NCI-H1048 (cell line): ENCODE measurements around the gene KDM4B.

Source experiments
- DNase-seq: peaks from one replicate; lab custom pipeline; 2025; lab: John Stamatoyannopoulos, UW

KDM4B gene

DNA sequence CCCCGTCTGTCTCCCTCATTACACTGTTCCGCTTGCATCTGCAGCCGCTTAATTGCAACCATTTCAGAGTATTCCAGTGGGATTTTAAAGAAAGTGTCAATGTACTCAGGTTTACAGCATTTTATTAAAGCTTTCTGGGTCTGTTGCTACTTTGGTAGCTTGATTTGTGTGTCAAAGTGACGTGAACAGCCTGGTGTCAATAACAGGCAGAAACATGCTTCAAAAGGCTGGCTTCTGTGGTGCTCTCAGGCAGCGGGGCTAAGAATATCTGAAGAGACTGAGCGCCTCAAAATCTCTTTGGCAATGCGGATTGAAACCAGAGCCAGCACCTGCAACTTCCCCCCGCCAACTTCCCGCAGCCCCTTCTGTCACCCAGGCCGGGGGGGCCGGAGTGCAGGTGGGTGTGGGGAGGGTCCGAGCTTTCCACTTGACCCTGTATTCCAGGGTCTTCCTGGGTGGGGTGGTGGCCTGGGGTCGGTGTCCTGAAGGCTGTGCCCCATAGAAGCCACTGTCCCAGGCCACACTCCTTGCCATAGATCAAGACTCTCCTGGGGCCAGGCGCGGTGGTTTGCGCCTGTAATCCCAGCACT lies 81.2 kb downstream of the KDM4B start:
- DNase-seq, result no peak

DNA sequence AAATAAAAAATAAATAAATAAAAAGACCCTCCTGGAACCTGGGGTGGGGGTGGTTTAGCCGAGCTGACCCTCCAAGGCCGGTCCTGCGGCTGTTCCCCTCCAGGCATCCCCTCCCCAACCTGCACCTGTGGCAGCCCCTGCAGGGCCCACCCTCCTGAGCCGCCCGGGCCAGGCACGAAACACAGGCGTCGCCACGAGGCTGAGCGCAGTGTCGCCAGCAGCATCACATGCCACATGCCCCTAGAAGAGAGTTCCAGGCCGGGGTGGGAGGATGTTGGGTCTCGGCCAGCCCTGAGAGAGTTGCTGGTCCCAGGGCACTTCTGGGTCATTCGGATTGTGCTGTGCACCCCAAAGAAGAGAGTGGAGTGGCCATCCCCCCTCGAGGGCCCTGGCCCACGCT lies 82.0 kb downstream of the KDM4B start:
- no peak for DNase-seq

DNA sequence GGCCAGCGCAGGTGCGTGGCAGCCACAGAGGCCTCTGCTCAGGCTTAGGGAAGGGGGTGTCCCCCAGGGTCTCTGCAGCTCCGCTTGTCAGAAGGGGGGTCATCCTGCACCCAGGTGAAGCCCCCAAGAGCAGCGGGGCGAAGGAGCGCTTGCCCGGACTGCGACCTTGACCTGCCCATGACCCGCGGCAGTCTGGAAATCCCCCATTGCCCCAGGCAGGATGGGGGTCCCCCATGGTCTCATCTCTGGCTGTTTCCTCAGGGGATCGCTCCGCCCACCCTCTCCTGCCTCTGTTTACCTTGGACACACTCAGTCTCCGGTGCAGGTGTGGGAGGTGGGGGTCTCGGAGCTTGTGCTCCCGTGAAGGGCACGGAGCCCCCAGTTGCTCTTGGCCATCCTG lies 82.7 kb downstream of the KDM4B start:
- DNase-seq, result no peak

DNA sequence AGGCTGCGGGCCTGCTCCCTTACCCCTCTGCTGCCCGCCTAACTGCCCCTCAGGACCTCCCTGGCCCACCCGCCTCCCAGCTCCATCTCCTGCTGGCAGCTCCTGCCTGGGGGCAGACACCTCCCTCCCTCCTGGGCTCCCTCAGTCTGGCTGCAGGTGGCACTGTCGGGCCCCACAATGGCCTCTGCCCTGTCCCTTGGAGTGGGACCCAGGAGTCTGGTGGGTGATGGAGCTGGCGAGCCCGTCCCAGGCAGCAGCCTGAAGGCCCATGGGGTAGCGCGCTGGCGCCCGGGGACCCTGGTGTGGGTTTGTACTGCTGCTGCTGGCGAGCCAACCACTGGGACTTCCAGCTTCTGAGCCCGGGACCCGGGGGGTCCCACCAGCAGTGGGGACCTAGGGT lies 83.6 kb downstream of the KDM4B start:
- DNase-seq, result no peak

DNA sequence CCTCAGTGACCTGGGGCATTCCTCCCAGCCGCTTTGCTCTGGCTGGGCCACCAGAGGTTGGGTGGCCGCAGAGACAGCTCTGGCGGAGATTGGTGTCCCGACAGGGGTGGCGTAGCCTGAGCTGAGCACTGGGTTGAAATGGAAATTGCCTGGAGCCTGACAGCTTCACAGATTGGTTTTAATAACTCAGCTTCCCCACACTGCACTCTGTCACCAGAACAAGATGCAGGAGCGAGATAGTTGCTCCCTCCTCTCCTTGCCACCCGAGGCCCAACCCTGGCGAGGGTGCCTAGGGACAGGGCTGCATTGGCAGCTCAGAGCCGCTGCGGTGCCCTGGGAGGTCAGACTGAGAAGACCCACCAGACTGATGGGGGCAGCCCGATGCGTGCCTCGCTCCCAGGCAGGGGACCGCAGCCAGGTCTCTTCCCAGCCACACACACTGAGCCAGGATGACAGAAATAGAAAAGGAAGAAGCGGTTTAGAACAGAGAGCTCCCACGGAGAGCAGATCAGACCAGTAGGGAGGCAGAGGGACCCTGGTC lies 84.1 kb downstream of the KDM4B start:
- DNase-seq, result no peak

DNA sequence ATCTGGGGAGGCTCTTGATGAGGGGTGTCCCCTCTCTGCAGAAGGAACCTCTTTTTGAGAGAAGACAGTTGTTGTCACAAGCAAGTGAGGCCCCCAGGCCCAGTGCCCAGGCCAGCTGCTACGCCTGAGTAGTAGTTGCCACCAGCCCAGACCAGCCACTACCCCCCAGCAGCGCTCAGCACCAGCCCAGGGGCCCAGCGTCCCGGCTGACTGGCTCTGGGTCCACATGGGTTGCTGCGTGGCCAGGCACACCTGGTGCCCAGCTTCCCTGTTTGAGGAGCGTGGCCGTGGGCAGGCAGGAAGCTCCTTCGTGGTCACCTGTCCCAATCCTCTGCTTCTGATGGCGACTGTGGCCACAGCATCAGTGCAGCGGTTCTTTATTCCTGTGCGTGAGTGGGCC lies 84.7 kb downstream of the KDM4B start:
- DNase-seq, result no peak

DNA sequence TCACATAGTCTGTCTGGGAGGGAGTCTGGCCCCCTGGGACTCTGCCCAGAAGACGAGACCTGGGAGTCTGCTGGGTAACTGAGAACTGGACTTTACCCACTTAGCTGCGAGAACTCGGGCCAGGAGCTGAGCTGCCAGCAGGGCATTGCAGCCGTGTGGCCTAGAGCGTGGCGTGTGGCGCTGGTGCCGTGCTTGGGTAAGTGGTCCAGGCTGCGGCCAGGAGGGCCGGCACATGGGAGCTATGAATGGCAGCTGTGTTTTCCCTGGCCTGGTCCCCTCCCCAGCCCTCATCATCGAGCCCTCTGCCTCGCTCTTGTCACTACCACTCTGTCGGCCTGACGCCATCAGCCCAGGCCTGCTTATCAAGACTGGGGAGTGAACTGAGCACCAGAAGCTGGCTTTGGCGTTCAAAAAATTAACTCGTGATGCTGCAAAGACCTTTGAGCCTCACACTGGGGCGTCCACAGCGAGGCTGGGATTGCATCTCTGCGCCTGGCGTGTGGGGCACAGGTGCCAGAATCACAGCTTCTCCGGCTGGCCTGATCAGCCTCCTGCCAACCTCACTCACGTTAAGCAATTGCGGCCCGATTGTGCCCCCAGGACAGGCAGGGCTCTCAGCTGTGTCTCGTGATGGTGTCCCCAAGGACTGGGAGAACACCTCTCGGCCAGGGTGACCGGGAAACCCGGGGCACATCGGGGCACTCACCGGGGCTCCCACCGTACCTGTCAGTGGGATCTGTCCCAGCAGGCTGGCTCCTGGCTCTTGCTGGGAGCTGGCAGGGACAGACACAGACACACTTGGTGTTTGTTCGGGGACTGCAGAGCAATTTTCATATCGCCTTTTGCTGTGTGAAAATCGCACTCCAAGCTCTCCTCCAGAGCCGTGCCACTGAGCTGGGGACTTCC lies 85.9 kb downstream of the KDM4B start:
- no peak for DNase-seq

DNA sequence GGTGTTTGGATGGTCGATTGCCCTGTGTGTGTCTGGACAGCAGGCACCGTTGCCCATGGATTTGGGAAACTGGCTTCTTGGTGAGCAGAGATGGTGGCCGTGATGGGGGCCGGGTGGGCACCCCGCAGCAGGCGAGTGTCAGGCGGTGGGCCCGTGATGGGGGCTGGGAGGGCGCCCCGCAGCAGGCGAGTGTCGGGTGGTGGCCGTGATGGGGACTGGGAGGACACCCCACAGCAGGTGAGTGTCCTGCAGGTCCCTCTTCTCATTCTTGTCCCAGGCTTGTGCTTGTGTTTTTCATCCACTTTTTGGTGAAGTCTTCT lies 86.5 kb downstream of the KDM4B start:
- DNase-seq, result no peak

DNA sequence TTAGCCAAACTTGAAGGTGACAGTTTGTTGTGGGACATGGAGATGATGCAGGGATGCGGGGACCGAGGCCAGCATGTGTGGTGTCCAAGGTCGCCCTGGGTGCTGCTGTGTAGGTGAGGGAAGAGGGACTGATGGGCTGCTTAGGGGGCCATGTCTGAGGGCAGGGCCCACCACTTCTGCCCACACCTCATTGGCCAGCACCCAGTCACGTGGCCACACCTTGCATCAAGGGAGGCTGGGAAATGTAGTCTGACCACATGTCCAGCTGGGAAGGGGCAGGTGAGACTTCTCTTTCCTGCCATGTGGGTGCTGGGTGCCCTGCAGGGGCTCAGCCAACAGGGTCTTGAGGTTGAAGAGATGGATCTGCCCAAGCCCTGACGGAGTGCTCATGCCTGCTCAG lies 88.9 kb downstream of the KDM4B start:
- DNase-seq, result no peak

DNA sequence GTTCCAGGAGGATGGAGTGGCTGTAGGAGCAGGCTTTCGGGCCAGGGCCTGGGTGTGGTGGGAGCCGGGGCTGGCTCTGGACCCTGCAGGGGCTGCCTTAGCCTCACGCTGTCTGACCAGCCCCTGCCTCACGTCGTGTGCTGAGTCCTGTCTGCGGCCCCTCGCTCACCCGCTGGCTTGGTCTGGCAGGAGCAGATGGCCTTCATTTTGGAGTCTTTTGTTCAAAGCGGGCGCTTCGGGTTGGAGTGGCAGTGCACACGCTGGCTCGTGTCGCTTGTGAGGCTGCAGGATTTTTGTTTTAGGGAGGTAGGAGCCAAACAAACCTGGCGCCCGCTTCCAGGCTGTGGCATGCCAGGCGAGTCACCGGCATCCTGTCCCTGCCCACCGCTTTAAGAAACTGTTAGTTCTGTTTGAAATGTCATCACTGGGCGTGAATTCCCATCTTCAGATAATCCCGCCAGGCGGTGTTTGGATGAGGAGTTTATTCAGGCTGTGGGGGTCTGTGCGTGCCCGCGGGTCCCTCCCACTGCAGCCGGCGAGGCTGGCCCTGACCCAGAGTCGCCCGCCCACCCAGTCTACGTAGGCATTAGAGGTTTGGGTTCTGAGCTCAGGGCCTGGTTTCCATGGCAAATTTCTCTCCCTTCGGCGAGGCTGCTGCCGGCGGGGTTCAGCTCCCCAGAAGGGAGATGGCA lies 89.8 kb downstream of the KDM4B start:
- DNase-seq, result no peak

DNA sequence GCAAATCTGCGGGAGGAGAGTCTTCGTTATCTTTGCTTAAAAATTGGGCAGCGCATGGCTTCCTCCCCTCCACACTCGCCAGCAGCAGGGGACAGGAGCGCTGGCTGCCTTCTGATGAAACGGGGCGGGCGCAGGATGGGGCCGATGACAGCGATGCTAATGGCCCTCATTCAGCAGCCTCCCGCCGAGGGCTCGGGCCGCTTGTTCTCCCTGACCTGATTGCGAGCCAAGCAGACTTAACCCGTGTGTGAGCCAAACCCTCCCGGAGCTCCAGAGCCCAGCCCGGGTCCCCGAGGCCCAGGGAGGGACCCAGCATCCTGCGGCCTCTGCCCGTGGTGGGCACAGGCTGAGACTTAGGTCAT lies 90.3 kb downstream of the KDM4B start:
- no peak for DNase-seq

DNA sequence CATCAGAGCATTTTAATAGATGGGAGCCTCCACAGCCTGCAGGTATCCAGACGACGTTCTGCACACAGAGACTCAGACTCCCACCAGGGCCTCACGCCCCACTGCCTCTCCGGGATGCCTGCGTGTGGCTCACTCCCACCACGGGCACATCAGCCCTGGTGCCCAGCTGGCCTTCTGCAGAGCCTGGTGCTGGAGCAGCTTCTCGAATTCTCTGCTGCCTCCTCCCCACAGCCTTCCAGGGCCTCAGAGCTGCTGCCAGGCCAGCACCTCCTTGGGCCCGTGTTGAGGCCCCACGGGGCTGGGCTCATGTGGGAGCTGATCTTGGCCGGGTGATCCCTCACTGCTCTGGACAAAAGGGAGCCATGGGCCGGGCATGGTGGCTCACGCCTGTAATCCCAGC lies 90.9 kb downstream of the KDM4B start:
- no peak for DNase-seq

DNA sequence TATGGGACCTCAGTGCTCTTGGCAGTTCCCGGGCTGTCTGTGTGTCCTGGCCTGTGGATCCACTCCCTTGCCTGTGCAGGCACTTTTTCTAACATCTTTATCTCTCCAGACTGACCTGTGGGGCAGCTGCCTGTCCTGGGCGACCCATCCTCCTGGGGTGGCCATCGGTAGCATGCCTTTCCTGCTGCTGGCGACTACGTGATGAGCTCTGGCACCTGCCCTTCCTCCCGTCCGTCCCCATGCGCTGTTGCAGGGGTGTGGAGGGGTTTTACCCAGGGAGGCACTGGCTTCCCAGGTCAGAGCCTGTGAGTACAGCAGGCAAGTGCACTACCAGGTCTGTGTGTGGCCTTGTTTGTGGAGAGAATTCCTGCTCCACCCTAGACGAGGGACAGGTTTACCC lies 93.3 kb downstream of the KDM4B start:
- DNase-seq, result no peak

DNA sequence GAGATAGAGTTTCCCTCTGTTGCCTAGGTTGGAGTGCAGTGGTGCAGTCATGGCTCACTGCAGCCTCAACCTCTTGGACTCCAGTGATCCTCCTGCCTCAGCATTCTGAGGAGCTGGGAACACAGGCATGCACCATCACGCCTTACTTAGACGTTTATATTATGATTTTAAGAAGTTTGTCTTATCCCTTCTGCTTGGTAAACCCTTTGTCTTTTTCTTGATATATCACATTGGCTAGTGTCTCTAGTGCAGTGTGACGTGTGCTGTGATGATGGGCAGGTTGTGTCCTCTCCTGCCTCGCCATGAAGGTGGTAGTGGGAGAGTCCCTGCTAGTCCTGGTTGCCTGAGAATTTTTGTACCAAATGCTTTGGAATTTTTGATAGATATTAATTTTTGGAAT lies 93.9 kb downstream of the KDM4B start:
- DNase-seq, result no peak

DNA sequence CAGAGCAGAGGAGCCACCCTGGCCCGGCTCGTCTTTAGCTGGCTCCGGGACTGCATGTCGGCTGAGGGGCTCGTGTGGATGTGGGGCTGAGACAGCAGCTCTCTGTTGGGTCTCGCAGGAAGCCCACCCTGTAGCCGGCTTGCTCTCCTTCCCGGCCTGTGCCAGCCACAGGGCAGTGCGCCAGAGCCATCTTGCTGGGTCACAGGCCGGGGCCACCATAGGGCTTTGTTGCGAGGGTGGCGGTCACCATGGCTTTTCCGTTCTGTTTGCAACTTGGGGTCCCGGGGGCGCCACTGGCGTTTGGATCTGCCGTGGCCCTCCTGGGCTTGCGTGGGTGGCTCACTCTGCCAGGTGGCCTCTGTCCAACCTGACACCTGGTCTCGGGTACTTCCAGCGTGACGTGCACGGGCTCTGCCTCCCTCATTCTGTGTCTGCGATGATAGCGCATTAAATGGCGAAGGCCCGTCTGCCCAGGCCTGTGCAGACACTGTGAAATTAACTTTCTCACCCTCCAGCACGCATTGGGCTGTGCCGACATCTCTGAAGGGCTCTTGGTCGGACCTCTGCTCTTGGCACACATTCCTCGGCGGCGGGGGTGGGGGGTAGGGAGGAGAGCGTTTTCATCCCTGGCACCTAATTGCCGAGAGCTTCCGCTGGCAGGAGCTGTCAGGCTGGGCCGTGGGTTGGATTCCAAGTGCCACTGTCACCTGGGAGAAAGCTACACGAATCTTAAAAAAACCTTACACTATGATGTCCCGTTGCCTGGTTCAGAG lies 95.1 kb downstream of the KDM4B start:
- DNase-seq, result no peak

DNA sequence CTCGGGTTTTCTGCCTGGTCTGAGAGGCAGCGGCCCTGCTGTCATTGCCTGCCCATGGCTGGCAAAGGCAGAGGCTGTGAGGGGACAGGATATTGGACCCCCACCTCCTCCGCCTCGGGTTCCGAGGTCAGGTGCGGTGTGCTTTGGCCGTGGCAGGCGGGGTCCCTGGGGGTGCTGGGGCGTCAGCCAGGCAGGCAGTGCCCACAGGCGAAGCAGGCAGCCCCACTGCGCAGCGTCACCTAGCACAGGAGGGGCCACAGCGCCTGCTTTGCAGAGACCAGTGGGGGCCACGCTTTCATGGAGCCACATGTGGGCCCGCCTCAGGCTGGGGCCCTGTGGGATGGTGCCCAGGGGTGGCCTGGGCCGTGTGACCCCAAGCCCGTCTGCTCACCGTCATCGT lies 96.0 kb downstream of the KDM4B start:
- no peak for DNase-seq

DNA sequence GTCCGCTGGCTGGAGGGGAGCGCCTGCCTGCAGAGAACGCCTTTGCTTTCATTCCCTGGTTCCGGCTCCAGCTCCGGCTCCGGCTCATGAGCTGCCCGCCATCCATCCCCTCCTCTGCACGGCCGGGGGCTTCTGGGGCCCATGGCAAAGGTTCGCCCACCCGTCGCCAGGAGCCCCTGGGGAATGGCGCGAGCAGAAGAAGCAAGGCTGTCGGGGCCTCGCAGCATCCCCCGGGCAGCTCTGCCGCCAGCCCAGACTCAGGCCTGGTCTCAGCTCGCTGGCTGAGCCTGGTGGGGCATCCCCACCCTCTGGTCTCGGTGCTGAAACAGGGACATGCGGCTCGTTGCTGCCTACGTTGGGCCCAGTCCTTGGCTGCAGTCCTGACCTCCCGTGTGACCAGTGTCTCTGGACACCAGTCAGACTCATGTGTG lies 96.8 kb downstream of the KDM4B start:
- DNase-seq, result no peak

DNA sequence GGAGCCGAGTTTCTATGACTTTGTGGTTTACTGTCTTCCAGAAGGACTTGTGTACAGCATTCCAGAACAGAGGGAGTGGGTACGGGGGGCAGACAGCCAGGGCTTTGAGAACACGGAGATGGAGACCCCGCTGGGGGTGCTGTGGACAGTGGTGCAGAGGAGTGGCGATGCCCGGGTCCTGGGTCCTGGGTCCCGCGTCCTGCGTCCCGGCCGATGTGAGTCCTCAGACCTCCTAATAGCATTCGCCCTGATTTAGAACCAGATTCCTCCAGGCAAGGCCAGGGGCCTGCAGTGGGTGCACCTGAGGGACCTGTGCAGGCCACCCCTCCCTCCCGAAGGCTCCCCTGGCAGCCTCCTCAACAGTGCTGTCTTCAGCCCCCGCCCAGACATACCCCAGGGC lies 97.9 kb downstream of the KDM4B start:
- DNase-seq, result no peak

DNA sequence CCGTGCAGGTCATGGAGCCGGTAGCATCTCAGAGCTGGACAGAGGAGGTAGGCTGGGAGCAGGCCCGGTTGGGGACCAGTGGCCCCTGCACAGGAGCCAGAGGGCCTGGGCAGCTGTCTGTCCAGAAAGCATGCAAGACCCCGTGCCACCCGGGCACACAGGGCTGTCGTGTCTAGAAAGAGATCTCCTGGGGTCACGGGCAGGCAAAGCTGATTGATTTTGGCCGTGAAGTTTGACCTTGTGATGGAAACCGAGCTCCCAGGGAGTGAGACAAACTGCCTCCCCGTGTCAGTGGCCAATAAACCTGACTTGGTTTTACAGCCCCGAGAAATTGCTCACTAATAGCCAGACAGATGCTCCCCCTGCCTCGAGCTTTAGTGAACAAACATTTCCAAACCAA lies 98.8 kb downstream of the KDM4B start:
- no peak for DNase-seq

DNA sequence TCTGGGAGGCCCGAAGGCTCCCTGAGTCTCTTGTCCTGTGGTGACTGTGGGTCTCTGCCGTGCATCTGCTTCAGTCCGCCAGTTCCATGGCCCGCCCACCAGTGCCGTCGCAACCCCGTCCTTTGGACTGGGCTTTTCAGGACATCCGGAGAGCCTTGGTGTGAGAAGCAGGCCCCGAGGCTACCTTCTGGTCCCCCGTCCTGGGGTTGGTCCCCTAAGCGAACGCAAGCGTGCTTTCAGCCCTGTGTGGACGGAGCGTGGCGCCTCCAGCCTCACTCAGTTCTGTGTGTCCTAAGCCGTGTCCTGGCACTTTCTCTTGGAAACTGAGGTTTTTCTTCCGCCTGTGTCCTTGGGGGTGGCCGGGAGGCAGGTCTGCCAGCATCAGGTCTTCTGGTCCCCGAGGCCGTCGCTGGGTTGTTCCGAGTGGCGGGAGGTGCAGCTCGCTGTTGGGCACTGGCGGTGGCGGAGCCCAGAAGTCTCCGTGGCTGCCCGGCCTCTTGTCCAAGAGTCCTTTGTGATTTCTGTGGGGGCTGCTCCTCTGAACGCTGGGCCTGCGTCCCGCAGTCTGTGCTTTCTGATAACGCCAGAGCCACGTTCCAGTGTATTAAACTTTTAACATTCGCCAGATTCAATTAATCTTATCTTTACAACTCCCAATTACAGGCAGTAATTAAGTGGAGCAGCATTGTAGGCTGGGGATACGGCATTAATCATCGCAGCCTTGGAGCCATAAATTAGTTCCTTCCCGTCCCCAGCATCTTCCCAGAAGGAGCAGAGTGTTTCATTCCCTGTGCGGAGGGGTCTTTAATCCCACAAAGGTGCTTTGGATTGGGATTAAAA lies 99.5 kb downstream of the KDM4B start:
- DNase-seq, result no peak

DNA sequence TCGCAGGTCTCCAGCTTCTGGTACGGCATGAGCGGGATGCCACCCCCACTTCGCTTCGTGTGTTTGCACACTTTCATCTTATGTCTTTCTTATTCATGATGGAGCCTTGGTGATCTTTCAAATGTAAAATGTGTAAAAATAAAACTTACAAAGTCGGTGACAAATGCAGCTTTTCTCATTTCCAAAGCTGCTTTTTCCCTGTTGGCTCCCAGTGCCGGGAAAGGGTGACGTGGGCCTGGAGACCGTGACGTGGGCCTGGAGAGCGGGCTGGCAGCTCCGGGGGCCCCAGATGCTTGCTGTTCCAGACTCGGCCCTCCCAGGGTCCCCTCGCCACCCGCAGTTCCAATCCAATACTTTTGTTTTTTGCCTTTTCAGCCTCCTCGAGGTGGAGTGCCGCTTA lies 101.4 kb downstream of the KDM4B start:
- DNase-seq, result no peak

DNA sequence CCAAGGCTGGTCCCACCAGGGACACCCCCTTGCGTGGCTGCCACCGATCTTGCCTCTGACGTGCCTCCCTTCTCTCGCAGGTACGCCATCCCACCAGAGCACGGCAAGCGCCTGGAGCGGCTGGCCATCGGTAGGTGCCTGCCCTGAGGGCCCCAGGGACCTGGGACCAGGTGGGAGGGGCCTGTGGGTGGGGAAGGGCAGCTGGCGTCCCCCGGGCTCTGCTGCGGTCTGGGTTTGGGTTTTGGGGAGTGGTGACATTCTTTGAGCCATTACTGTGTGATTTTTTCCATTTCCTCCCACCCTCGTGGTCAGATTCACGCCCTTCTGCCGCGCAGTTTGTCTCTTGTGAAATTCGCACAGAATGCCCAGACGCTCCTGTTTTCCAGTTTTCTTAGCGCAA lies 102.0 kb downstream of the KDM4B start:
- DNase-seq, result no peak
